AG08395 (cell line): ENCODE measurements around the gene ERGIC1.
"Not testable (repeated sequence)": the region's sequence is repeated elsewhere in the genome, so short reads cannot be mapped to it uniquely, and the experiment has no call there.

Experiments
- DNase-seq: peaks from one replicate; pipeline ENCODE4 v3.0.0; 2012; ENCODE audit warnings: mixed read lengths, low spot score

Gene ERGIC1

GRCh38 chr5:172847584-172847983 lies 13.5 kb downstream of the ERGIC1 start:
- not testable (repeated sequence) for DNase-seq

- no peak for DNase-seq
These were observed 14.4 kb downstream of the ERGIC1 start for GRCh38 chr5:172848419-172848818.

GRCh38 chr5:172849606-172850453 lies 15.8 kb downstream of the ERGIC1 start:
- DNase-seq, result no peak

- DNase-seq, result no peak
These were observed 16.4 kb downstream of the ERGIC1 start for GRCh38 chr5:172850454-172850797.

DNA sequence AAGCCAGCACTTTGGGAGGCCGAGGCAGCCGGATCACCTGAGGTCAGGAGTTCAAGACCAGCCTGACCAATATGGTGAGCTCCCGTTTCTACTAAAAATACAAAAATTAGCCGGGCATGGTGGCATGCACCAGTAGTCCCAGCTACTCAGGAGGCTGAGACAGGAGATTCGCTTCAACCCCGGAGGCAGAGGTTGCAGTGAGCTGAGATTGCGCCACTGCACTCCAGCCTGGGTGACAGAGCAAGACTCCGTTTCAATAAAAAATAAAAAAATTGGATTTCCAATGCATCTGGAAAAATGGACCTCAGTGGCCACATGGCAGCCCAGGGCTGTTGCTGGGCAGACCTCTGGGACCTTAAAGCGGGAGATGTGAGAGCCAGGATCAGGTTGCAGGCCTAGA lies 17.2 kb downstream of the ERGIC1 start:
- DNase-seq, result not testable (repeated sequence)

GRCh38 chr5:172852490-172853354 lies 18.7 kb downstream of the ERGIC1 start:
- DNase-seq, result no peak

GRCh38 chr5:172853355-172853975 lies 19.4 kb downstream of the ERGIC1 start:
- no peak for DNase-seq

DNA sequence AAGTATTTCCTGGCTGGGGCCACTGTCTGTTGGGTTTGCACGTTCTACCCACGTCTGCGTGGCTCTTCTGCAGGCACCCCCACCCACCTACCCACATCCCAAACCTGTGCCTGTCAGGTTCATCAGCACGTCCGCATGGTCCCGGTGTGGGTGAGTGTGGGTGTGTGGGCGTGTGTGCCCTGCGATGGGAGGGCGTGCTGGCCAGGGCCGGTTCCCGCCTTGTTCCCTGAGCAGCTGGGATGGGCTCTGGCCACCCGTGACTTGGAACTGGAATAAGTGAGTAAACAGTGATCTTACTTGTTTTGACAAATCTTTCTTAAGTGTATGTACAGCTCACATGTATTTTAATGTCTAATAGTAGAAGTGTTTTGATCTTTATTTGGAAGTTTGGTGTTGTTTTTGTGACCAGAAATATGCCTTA lies 20.4 kb downstream of the ERGIC1 start:
- DNase-seq, result no peak

- DNase-seq, result no peak
These were observed 20.9 kb downstream of the ERGIC1 start for GRCh38 chr5:172854971-172855370.

DNA sequence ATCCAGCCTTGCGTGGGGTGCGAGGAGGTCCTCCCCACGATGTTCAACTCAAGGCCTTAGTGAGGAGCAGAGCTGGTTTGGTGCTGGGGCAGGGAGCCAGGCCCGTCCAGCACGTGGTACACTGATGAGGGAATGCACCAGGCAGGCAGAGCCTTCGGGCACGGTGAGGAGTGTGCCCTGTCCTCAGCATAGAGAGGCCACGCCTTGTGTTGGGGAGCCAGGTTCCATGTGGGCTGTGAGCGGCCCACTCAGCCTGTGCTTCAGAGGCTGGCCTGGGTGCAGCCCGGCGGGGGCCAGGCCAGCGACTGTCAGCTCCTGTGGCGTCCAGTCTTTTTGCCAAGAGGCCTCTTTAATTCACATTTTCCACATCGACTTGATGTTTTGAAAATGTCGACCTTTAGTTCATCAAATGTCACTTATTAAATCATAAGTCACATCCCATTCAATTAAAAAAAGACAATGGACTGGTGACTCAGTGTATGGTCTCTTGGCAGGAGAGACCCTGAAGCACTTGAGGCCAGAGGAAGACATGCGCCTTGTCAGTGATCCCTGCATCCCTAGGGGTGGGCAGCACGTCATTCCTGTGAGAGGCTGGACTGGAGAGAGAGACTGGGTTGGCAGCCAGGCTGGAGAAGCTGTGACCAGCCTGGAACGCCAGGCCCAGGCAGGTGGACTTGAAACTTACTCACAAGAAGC lies 21.7 kb downstream of the ERGIC1 start:
- peak; percentile 57 for DNase-seq

DNA sequence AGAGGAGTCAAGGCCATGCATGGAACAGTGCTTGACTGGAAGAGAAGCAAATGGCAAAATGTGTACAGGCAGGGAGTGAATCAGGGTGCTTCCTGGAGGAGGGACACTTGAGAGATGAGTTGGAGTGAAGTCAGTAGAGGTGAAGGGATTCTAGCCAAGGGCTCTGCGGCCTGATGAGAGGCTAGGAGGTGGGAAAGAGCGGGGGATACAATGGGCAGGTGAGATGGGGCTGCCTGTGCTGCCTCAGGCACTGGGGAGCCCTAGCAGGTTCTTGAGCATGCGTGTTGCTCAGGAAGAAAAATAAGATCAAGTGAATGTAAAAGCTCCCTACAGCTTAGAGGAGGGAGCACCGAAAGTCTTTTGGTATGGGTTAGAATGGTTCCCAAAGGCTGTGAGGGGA lies 22.3 kb downstream of the ERGIC1 start:
- no peak for DNase-seq

GRCh38 chr5:172857982-172858381 lies 23.9 kb downstream of the ERGIC1 start:
- DNase-seq, result no peak

GRCh38 chr5:172858511-172858989 lies 24.5 kb downstream of the ERGIC1 start:
- DNase-seq, result no peak

- peak; percentile 89 for DNase-seq
These were observed 25.1 kb downstream of the ERGIC1 start for GRCh38 chr5:172858990-172859811.

DNA sequence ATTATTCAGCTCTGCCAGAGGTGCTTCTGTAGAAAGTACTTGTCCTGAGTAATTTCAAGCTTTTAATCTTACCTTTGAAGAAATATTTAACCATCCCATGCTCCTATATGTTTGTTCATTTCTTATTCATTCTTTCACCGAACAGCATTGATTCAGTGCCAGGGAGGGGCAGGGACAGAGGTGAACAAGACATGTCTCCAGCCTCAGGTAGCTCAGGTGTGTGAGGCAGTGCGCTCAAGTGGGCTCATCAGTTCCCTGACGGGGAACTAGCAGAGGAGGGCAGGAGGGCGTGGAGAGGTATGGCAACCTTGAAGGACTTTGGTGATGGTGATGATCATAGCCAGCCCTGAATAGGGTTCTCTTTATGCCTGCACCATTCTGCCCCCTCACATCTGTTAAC lies 25.9 kb downstream of the ERGIC1 start:
- no peak for DNase-seq

- DNase-seq, result peak; percentile 82
These were observed 26.7 kb downstream of the ERGIC1 start for GRCh38 chr5:172860520-172861443.

DNA sequence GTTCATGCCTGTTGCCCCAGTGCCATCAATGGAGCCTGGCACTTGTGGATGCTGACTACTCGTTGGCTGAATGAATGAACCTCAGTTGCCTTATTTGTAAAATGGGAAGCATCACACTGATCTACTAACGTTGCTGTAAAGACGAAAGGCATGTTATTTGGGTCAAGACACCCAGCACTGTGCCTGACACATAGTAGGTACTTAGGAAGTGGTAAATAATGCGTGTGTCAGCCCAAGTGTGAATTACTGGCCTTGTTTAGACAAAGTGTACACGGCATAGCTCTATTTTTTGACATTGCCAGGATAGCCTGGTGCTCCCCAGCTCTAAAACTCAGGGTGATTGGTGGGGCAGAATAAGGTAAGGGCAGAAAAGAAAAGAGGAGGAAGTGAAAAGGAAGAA lies 27.4 kb downstream of the ERGIC1 start:
- no peak for DNase-seq

DNA sequence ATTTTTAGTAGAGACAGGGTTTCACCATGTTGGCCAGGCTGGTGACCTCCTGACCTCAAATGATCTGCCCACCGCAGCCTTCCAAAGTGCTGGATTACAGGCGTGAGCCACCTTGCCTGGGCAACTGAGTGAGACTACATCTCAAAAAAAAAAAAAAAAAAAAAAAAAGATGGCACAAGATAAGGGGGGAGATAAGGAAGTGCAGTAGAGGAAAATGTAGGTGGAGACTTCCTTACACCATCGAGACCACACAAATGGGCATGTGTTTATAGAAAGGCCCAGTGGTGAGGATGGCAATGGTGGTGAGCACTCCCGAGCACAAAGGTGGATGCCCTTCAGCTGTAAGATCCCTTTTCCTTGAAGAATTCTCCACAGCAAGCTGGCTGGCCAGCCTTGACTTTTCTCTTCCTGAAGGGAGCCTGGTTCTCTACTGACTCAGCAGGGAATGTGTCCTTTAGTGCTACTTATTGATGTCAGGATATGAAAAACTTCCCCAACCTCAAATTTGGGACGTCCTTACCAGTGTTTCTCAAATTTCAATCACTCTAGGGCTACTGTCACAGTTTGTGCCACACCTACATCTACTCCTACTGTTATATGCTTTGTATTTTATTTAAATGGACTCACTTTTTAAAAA lies 28.2 kb downstream of the ERGIC1 start:
- DNase-seq, result no peak

- not testable (repeated sequence) for DNase-seq
These were observed 30.1 kb downstream of the ERGIC1 start for GRCh38 chr5:172864171-172864570.
